ENCODE results near the gene ZNF652.

The ZNF652 gene

DNA sequence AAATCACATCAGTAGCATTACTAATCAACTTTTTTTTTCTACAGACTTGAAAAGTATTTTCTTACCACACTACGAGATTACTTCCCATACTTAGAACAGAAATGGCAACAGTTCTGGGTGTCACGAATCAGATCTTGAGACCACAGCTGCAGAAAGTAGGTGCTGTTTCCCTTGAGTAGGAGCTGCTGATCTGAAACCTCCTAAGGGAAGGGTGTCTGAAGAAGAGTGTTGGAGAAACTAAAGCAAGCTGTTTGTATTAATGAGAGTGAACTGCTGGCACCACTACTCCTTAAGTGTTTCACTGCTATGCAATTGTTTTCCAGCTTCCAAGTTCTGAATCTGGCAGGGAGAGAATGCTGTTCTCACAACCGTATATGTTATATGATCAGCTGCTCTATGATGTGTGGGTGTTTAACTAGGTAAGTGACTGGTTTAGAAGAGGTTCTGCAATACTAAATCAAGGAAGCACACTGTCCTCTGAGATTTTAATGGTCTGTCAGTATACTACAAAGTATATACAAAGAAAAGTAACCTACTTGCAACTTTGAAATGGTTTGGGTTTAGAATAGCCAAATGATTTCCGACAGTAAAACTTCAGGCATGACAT lies 3.3 kb downstream of the ZNF652 start:
- DNase-seq (ENCODE audit: low read depth in 2 of 2), result no peak

- DNase-seq (ENCODE audit: low read depth in 2 of 2), result no peak
Measured at GRCh38 chr17:49357516-49357915, 4.5 kb downstream of the ZNF652 start.

- DNase-seq (ENCODE audit: low read depth in 2 of 2), result no peak
Measured at GRCh38 chr17:49356320-49356719, 5.7 kb downstream of the ZNF652 start.

- no peak for DNase-seq (ENCODE audit: low read depth in 2 of 2)
Measured at GRCh38 chr17:49353607-49354006, 8.4 kb downstream of the ZNF652 start.

- DNase-seq (ENCODE audit: low read depth in 2 of 2), result no peak
Measured at GRCh38 chr17:49352587-49353154, 9.4 kb downstream of the ZNF652 start.

GRCh38 chr17:49351572-49352140 lies 10.4 kb downstream of the ZNF652 start:
- no peak for DNase-seq (ENCODE audit: low read depth in 2 of 2)

GRCh38 chr17:49349541-49349940 lies 12.5 kb downstream of the ZNF652 start:
- DNase-seq (ENCODE audit: low read depth in 2 of 2), result no peak

DNA sequence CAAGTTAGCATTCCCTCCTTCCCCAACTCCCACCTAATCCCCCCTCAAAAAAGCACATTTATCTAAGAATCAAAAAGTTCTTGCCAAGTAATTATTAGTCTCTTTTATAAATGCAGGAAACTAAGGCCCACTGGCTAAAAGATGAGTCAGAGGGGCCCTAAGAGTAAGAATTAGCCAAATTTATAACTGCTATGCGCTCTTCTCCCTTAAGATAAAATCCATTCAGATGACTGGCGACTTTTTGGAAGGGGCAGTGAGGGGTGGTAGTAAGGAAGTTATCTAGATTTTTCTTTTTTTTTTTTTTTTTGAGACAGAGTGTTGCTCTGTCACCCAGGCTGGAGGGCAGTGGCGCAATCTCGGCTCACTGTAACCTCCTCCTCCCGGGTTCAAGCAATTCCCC lies 17.1 kb downstream of the ZNF652 start:
- no peak for DNase-seq (ENCODE audit: low read depth in 2 of 2)

DNA sequence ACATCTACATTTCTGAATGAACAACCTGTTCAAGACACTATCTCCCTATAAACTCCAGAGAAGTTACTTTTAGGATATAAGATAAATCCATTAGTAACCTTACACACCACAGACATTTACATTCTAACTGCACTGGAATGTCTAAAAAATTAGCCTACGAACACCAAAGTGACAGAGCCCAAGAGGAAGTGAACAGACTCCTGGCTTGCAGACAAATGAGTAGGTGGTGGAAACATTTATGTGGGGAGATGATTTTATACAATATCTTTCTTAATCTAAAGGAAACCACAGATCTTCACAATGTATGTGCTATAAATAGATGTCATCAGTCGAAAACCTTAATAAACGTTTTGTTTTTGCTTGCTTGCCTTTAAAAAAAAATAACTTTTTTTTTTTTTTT lies 18.8 kb downstream of the ZNF652 start:
- no peak for DNase-seq (ENCODE audit: low read depth in 2 of 2)

- DNase-seq (ENCODE audit: low read depth in 2 of 2), result no peak
Measured at GRCh38 chr17:49342575-49342936, 19.5 kb downstream of the ZNF652 start.

GRCh38 chr17:49341356-49341755 lies 20.7 kb downstream of the ZNF652 start:
- no peak for DNase-seq (ENCODE audit: low read depth in 2 of 2)

DNA sequence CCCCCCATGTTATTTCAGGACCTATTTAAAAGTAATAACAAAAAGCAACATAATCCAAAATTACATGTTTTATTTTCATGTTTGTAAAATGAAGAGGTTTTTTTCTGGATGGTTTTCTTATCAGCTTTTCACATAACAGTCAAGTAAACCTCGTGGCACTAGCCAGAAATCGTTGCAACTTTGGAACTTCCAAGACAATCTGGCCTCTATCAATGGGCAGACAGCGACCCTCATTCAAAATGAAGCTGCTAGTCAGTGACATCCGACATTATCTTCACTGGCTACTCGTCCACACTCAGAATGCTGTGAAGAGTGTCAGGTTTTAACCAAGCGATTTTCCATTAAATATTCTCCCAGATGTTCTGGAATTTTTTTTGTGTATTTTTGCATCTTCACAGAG lies 22.7 kb downstream of the ZNF652 start:
- DNase-seq (ENCODE audit: low read depth in 2 of 2), result no peak

DNA sequence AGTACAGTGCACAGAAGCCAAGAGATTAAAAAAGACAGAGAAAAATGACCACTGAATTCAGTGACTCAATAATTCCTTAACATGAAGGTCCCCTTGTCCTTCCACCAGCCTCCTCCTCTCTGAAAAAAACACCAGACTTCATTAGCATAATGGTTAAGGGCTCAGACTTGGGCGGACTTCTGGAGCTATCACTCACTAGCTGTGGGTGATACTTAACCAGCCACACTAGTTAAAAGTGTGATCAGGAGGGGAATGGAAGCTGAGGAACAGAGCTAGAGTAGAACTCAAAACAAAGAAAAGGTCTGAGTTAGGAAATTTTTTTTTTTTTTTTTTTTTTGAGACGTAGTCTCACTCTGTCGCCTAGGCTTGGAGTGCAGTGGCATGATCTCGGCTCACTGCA lies 23.2 kb downstream of the ZNF652 start:
- DNase-seq (ENCODE audit: low read depth in 2 of 2), result no peak

GRCh38 chr17:49337884-49338283 lies 24.2 kb downstream of the ZNF652 start:
- no peak for DNase-seq (ENCODE audit: low read depth in 2 of 2)

- DNase-seq (ENCODE audit: low read depth in 2 of 2), result no peak
Measured at GRCh38 chr17:49334744-49335512, 27.1 kb downstream of the ZNF652 start.

GRCh38 chr17:49333804-49334203 lies 28.2 kb downstream of the ZNF652 start:
- no peak for DNase-seq (ENCODE audit: low read depth in 2 of 2)

GRCh38 chr17:49327835-49328784 lies 33.9 kb downstream of the ZNF652 start:
- no peak for DNase-seq (ENCODE audit: low read depth in 2 of 2)

DNA sequence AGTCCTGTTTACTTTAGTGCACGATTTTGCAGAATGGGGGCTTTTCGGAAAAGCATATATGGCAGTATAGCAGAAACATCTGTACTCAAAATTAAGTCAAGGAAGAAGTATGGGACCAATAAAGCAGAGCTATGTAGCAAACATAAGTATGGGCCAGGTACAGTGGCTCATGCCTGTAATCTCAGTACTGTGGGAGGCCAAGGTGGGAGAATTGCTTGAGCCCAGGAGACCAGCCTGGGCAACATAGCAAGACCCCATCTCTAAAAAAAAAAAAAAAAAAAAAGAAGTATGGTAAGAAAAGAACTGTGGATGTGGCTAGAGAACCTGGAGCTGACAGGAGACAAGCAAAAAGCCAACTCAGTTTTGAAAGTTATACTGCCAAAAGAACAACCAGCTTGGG lies 36.1 kb downstream of the ZNF652 start:
- no peak for DNase-seq (ENCODE audit: low read depth in 2 of 2)

DNA sequence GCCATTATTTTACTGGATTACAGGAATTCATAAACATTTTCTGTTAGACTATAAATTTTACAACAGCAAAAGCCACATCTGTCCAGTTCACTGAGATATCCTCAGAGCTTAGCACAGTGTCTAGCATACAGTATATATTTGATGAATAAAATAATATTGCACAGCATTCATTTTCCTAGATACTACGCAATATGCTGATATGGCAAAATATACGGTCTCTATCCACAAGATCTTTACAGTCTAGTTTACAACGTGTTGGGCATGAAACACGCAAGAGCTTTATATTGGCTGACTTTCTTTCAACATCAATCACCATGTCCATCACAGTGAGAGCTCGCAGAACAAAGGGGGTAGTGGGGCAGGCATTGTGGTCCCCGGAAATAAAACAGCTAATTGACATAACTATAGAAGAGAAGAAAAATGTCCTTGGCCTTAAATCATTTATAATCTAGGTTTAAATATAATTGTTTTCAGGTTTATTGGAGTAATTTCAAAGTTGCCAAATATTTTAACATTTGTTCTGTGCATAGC lies 43.5 kb downstream of the ZNF652 start:
- no peak for DNase-seq (ENCODE audit: low read depth in 2 of 2)

GRCh38 chr17:49316889-49317675 lies 45.0 kb downstream of the ZNF652 start:
- DNase-seq (ENCODE audit: low read depth in 2 of 2), result no peak

DNA sequence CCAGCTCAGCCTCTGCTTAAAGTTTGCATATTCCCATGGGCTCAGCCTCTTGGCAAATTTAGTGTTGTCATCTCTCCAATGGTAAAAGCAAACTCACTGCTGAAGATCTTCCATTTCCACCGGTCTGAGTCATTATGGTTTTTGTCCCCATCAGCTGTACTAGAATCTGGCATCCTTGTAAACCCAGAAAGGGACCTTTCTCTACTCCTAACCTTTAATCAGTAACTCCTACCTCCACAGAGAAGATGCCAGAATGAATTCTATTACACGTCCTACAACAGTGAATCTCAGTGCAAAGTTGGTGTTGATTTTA lies 45.8 kb downstream of the ZNF652 start:
- no peak for DNase-seq (ENCODE audit: low read depth in 2 of 2)

Data from stimulated activated CD8-positive, alpha-beta memory T cell treated with anti-CD3 and anti-CD28 coated beads, Interleukin-15, amount 100 ng/mL, for 4 hours (primary cell).